ENCODE results near the gene SLC13A5. TPM values are rescaled to one million over a fixed set of nuclear protein-coding genes. Genes with fewer than 3 reads are reported as not detected.

The SLC13A5 gene
- total RNA-seq, 1 experiment from 2014 or later = 0.07 TPM

DNA sequence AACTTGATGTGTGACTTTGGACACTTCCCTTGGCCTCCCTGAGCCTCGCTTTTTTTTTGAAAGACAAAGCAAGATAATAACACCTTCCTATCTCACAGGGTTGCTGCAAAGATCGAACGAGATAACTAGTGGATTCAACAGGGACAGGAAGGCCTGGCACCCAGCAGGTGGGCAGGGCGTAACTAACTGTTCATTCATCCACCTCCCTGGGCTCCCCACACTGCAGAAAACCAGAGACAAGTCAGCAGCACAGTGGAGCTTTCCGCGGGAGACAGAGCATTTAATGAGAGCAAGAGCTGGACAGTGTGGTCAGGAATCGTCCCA, 28.7 kb downstream of the SLC13A5 start:
- Histone ChIP-seq H2AFZ (ENCODE audit: low read depth, low read length, poor library complexity, severe bottlenecking) (no peak overlapping the region), H3K4me2 (ENCODE audit: low read length) (no peak overlapping the region), H3K36me3 (ENCODE audit: control insufficient read depth in 1 of 2, insufficient read depth in 2 of 2, low read length in 2 of 2) (no peaks in the 10 kb centered on the region), H3K27ac (ENCODE audit: low read depth, low read length) (no peak overlapping the region), H3K9me3 (ENCODE audit: control insufficient read depth in 1 of 2, insufficient read depth in 1 of 2, low read depth in 1 of 2, low read length in 2 of 2) (no peaks in the 10 kb centered on the region), H3K27me3 (ENCODE audit: insufficient read depth, low read length) (no peaks in the 10 kb centered on the region), H4K20me1 (ENCODE audit: insufficient read depth) (no peaks in the 10 kb centered on the region), H3K9ac (ENCODE audit: low read length) (no peak overlapping the region), H3K4me1 (ENCODE audit: control insufficient read depth in 1 of 2, insufficient read depth in 2 of 2, low read length in 2 of 2) (no peaks in the 10 kb centered on the region), H3K79me2 (ENCODE audit: insufficient read depth, low read length) (no peaks in the 10 kb centered on the region), H3K4me3 (replicated peaks in 1 of 2; ENCODE audit: low read depth in 1 of 2, low read length in 2 of 2) (no peak overlapping the region), H3K9me2 (ENCODE audit: insufficient read depth) (no peaks in the 10 kb centered on the region)
- no peak for TF ChIP-seq ELF1 (IDR thresholded peaks at IDR 0.05; ENCODE audit: borderline replicate concordance, low read depth)
- no peak for TF ChIP-seq CBX3 (IDR thresholded peaks at IDR 0.05; ENCODE audit: low read depth)
- ChIA-PET CTCF (no interaction called here), POLR2A (no interaction called here), RAD21 (ENCODE audit: low non-redundant PET in 1 of 2, low total read pairs in 2 of 2, uncharacterized antibody in 2 of 2, unreplicated experiment in 2 of 2) (no interaction called here)
- no TSS peak for BruUV-seq (replicated peaks)
- ATAC-seq (no peak), DNase-seq (ENCODE audit: low read depth, low spot score) (no peak)
- intact Hi-C loops (cut with micrococcal nuclease) = no loop called here

DNA sequence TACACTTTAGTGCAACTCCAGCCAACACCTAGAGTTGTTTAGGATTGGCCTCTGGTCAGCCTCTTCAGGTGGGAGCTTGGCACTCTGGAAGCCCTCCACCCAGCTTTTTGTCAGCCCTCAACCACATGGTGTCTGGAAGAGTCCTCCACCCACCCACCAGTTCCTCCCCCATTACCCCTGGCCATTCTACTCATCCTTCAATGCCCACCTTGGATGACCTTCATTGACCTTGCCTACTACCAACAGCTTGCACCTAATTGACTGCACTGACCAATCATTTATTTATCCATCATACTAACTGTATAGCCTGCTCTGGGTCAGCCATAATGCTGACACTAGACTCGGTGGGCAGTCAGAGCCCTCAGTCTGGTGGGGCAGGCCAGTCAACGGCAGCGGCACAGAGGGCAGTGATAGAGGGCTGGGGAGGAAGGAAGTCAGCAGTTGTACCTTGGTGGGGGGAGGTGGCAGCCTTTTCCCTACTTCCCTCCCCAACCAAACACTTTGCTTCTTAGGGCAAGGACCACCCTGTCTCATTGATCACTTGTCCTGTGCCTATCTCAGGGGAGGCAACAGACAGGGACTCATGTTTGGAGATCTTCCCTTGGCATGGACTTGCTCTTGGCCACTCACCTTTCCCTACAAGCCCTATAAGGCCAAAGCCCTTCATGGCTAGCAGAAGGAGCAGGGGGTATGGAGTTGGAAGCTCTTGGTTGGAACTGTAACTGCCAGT, 29.3 kb downstream of the SLC13A5 start:
- H3K4me1 ChIP-seq (ENCODE audit: control insufficient read depth in 1 of 2, insufficient read depth in 2 of 2, low read length in 2 of 2) = no peaks in the 10 kb centered on the region
- POLR2A ChIA-PET = no interaction called here
- intact Hi-C loops (cut with micrococcal nuclease) = no loop called here
- no peaks in the 10 kb centered on the region for H3K9me2 ChIP-seq (ENCODE audit: insufficient read depth)
- H2AFZ ChIP-seq (ENCODE audit: low read depth, low read length, poor library complexity, severe bottlenecking) = no peak overlapping the region
- H3K9ac ChIP-seq (ENCODE audit: low read length) = no peak overlapping the region
- no peaks in the 10 kb centered on the region for H3K36me3 ChIP-seq (ENCODE audit: control insufficient read depth in 1 of 2, insufficient read depth in 2 of 2, low read length in 2 of 2)
- no peaks in the 10 kb centered on the region for H3K9me3 ChIP-seq (ENCODE audit: control insufficient read depth in 1 of 2, insufficient read depth in 1 of 2, low read depth in 1 of 2, low read length in 2 of 2)
- no peak overlapping the region for H3K27ac ChIP-seq (ENCODE audit: low read depth, low read length)
- H3K4me2 ChIP-seq (ENCODE audit: low read length) = no peak overlapping the region
- RAD21 ChIA-PET (ENCODE audit: low non-redundant PET in 1 of 2, low total read pairs in 2 of 2, uncharacterized antibody in 2 of 2, unreplicated experiment in 2 of 2) = no interaction called here
- no peak overlapping the region for H3K4me3 ChIP-seq (replicated peaks in 1 of 2; ENCODE audit: low read depth in 1 of 2, low read length in 2 of 2)
- no peaks in the 10 kb centered on the region for H4K20me1 ChIP-seq (ENCODE audit: insufficient read depth)
- no peaks in the 10 kb centered on the region for H3K79me2 ChIP-seq (ENCODE audit: insufficient read depth, low read length)
- H3K27me3 ChIP-seq (ENCODE audit: insufficient read depth, low read length) = no peaks in the 10 kb centered on the region
- BruUV-seq (replicated peaks) = no TSS peak
- no peak for ATAC-seq
- no peak for DNase-seq (ENCODE audit: low read depth, low spot score)
- CTCF ChIA-PET = no interaction called here
- no peak for TF ChIP-seq REST (IDR thresholded peaks at IDR 0.05; ENCODE audit: low read depth)
- TF ChIP-seq EGR1 (IDR thresholded peaks at IDR 0.05; ENCODE audit: low read depth) = no peak
- TF ChIP-seq ZNF274 (IDR thresholded peaks at IDR 0.05; ENCODE audit: low read depth, low read length) = no peak
- TF ChIP-seq, protein P1, sequence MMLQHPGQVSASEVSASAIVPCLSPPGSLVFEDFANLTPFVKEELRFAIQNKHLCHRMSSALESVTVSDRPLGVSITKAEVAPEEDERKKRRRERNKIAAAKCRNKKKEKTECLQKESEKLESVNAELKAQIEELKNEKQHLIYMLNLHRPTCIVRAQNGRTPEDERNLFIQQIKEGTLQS (IDR thresholded peaks at IDR 0.05) = no peak
- TF ChIP-seq EZH2phosphoT487 (IDR thresholded peaks at IDR 0.05; ENCODE audit: borderline replicate concordance) = no peak
- no peak for TF ChIP-seq SRF (IDR thresholded peaks at IDR 0.05; ENCODE audit: low read depth)
- no peak for TF ChIP-seq POLR2AphosphoS5 (IDR thresholded peaks at IDR 0.05; ENCODE audit: low read depth, low read length)
- no peak for TF ChIP-seq ELF1 (IDR thresholded peaks at IDR 0.05; ENCODE audit: borderline replicate concordance, low read depth)
- TF ChIP-seq ZFX (IDR thresholded peaks at IDR 0.05) = no peak
- TF ChIP-seq JUND (IDR thresholded peaks at IDR 0.05) = no peak
- TF ChIP-seq SP1 (IDR thresholded peaks at IDR 0.05; ENCODE audit: low read depth) = no peak
- TF ChIP-seq, protein P2, sequence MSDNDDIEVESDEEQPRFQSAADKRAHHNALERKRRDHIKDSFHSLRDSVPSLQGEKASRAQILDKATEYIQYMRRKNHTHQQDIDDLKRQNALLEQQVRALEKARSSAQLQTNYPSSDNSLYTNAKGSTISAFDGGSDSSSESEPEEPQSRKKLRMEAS (IDR thresholded peaks at IDR 0.05) = no peak
- TF ChIP-seq, protein P3, sequence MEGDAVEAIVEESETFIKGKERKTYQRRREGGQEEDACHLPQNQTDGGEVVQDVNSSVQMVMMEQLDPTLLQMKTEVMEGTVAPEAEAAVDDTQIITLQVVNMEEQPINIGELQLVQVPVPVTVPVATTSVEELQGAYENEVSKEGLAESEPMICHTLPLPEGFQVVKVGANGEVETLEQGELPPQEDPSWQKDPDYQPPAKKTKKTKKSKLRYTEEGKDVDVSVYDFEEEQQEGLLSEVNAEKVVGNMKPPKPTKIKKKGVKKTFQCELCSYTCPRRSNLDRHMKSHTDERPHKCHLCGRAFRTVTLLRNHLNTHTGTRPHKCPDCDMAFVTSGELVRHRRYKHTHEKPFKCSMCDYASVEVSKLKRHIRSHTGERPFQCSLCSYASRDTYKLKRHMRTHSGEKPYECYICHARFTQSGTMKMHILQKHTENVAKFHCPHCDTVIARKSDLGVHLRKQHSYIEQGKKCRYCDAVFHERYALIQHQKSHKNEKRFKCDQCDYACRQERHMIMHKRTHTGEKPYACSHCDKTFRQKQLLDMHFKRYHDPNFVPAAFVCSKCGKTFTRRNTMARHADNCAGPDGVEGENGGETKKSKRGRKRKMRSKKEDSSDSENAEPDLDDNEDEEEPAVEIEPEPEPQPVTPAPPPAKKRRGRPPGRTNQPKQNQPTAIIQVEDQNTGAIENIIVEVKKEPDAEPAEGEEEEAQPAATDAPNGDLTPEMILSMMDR (IDR thresholded peaks at IDR 0.05 in 2 of 3, conservative IDR thresholded peaks at IDR 0.05 in 1 of 3; ENCODE audit: borderline replicate concordance in 1 of 3, insufficient read depth in 1 of 3, low read depth in 2 of 3, low read length in 2 of 3) = no peak
- TF ChIP-seq POLR2A (IDR thresholded peaks at IDR 0.05; ENCODE audit: borderline replicate concordance, extremely low read depth, insufficient read depth, insufficient read length) = no peak
- TF ChIP-seq YY1 (IDR thresholded peaks at IDR 0.05; ENCODE audit: extremely low read depth, insufficient replicate concordance, low read depth, low read length) = no peak
- TF ChIP-seq SIN3A (IDR thresholded peaks at IDR 0.05; ENCODE audit: low read depth) = no peak
